Regular cardiac myocyte (primary cell): ENCODE measurements around the gene FHAD1. TPM values are rescaled to one million over a fixed set of nuclear protein-coding genes. Genes with fewer than 3 reads are reported as not detected.

Source experiments
- total RNA-seq: library from RNA; depleted of rRNA; stranded (reverse); fragments of >200 nt; gene quantifications from 2 replicates; pipeline ENCODE4 v1.2.3, GENCODE V29; 2014

Gene FHAD1
- 0.19 and 1.1 TPM in 2 replicates for total RNA-seq

DNA sequence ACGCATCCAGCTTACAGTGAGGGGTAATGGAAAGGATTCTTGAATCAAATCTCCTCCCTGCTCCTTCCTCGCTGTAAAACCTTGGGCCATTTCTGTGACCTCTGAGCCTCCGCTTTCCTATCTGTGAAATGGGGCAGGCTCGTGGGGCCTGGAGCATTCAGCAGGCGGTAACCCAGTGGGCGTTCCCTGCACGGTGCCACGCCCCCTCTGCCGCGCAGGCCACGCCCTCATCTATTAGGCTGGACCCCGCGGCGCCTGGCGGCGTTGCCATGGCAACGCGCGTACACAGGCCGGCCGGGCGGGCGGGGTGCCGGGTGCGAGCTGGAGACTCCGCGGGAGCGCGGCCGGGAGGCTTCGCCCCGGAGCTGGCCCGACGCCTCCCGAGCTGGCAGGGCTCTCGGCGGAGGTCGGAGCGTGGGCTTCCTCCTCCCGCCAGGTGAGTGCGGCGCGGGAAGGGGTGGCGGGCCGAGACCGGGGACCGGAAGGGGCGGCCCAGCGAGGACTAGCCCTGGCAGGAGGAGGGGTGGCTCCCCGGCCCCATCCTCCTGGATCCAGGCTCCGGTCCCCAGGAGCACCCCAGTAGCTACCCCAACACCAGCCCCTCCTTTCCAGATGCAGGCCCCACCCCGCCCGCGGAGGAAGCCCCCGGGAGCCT is at the start of gene FHAD1:
Gene FHAD1, plus strand, starts transcription at position 264 of the 655 bp plus-strand sequence. CDS start 4,562 bp downstream, outside the sequence.

DNA sequence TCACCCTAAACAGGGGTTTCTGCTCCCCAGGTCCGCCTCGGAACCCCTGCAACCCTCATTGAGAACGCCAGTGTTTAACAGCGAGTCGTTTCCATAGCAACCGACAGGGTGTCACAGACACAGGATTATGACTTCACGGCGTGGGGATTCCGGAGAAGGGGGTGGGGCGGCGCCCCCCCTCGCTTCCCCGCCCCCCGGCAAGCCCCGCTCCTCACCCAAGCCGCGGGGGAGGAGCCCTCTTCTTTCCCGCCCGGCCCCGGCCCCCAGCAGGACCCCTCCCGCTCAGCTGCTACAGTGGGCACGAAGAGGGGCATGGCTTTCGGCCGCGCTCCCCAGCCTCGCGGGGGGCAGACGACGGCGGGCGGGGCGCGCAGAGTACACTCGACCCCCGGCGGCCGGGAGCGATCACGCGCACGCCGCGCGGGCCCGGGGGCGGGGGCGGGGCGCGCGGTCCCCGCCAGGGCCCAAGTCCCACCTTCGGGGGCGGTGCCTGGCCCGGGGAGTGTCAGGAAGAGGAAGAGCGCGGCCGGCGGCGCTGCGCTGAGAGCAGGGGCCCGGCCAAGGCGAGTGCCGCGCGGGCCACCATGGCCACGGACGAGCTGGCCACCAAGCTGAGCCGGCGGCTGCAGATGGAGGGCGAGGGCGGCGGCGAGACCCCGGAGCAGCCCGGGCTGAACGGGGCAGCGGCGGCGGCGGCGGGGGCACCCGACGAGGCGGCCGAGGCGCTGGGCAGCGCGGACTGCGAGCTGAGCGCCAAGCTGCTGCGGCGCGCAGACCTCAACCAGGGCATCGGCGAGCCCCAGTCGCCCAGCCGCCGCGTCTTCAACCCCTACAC is 162.6 kb downstream of the FHAD1 start, which contains the start of gene EFHD2:
Gene EFHD2, plus strand, starts transcription at position 501 of the 835 bp plus-strand sequence. Its CDS starts 84 bp downstream, at position 585.

Other genes with a start within 250 kb of the FHAD1 start
- gene TMEM51, start 93.5 kb upstream of the FHAD1 start, total RNA-seq, result 5.8 and 7.0 TPM in 2 replicates
- 15.8 and 55.6 TPM in 2 replicates for gene EFHD2, start 162.7 kb downstream of the FHAD1 start, total RNA-seq
- gene CTRC, start 191.2 kb downstream of the FHAD1 start, total RNA-seq, result under 0.01 TPM in 1 of 2 replicates, not detected in the other
- 0.28 TPM in 1 of 2 replicates, not detected in the other for gene CELA2A, start 209.5 kb downstream of the FHAD1 start, total RNA-seq
- not detected in 2 replicates for gene CELA2B, start 228.9 kb downstream of the FHAD1 start, total RNA-seq